Adrenal gland (tissue), 5 donors: ENCODE data around the gene PRKG1.

ENCODE experiments used
- POLR2A ChIP-seq, 2 donors: fragments of 450-650 bp; IDR thresholded peaks; one replicate each; pipeline ENCODE4 v1.6.1; 2017; ENCODE audit warnings: antibody characterized with exemption in 2 of 2, mild to moderate bottlenecking in 2 of 2, moderate library complexity in 1 of 2
- TF ChIP-seq, protein P1 (sequence below), 6 experiments: fragments of 450-650 bp in 4 of 6; fragments of 200-600 bp in 2 of 6; sonication (generic) in 1 of 6; IDR thresholded peaks; 1 replicate in 5 of 6; 2 replicates in 1 of 6; pipeline versions ENCODE4 v1.5.1 to v1.8.0; 2016 to 2021; ENCODE audit warnings: antibody characterized with exemption in 6 of 6, mild to moderate bottlenecking in 2 of 6, moderate library complexity in 1 of 6
- donor health status: DM: no; HTN: no; CAD: no.

DNA sequence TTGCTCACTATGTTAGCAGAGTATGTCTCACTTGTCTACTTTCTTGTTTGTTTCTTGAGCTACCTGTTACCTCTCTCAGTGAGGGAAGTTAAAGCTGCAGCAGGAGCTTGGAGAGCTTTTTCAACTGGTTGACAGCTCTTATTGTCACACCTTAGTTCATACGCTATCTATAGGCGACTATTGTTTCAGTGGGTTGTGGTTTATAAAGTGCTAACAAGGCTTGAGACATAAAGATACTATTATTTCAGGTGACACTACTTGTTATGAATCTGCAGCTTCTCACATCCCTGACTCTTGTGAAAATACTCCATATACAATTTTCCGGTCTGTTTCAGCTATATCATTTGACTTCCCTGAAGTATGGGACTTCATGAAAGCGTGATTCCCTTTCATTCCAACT lies 457.8 kb downstream of the PRKG1 start:
- TF ChIP-seq, protein P1, sequence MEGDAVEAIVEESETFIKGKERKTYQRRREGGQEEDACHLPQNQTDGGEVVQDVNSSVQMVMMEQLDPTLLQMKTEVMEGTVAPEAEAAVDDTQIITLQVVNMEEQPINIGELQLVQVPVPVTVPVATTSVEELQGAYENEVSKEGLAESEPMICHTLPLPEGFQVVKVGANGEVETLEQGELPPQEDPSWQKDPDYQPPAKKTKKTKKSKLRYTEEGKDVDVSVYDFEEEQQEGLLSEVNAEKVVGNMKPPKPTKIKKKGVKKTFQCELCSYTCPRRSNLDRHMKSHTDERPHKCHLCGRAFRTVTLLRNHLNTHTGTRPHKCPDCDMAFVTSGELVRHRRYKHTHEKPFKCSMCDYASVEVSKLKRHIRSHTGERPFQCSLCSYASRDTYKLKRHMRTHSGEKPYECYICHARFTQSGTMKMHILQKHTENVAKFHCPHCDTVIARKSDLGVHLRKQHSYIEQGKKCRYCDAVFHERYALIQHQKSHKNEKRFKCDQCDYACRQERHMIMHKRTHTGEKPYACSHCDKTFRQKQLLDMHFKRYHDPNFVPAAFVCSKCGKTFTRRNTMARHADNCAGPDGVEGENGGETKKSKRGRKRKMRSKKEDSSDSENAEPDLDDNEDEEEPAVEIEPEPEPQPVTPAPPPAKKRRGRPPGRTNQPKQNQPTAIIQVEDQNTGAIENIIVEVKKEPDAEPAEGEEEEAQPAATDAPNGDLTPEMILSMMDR (IDR thresholded peaks at IDR 0.05): no peak
- TF ChIP-seq POLR2A (IDR thresholded peaks at IDR 0.05): no peak
